Breast epithelium (tissue), 4 donors: ENCODE measurements around the gene YKT6. TPM values are rescaled to one million over a fixed set of nuclear protein-coding genes. Genes with fewer than 3 reads are reported as not detected.

ENCODE experiments used
- DNase-seq, 2 donors: peaks; one replicate each; pipeline ENCODE4 v3.0.0-alpha.2; 2019; ENCODE audit warnings: low spot score in 2 of 2
- H3K27ac ChIP-seq, 2 donors: fragments of 200-600 bp; sonication (generic) in 1 of 2; one replicate each; pipeline ENCODE4 v1.5.1; 2016 to 2019; ENCODE audit warnings: mild to moderate bottlenecking in 1 of 2
- H3K27me3 ChIP-seq, 2 donors: fragments of 200-600 bp; sonication (generic) in 1 of 2; one replicate each; pipeline versions ENCODE4 v1.5.1 to v1.6.0; 2017 to 2019; ENCODE audit warnings: control low read depth in 1 of 2, mild to moderate bottlenecking in 1 of 2
- H3K36me3 ChIP-seq: fragments of 200-600 bp; one replicate; pipeline ENCODE4 v1.5.1; 2019
- H3K4me1 ChIP-seq, 2 donors: fragments of 200-600 bp; sonication (generic); one replicate each; pipeline ENCODE4 v1.5.1; 2016 to 2019; ENCODE audit warnings: control low read depth in 1 of 2
- H3K4me3 ChIP-seq, 3 donors: fragments of 200-600 bp; sonication (generic); 1 replicate in 2 of 3; 2 replicates in 1 of 3; pipeline ENCODE4 v1.5.1; 2016 to 2019; ENCODE audit warnings: mild to moderate bottlenecking in 3 of 3, moderate library complexity in 2 of 3
- H3K9me3 ChIP-seq, 2 donors: fragments of 200-600 bp; sonication (generic) in 1 of 2; one replicate each; pipeline ENCODE4 v1.5.1; 2016 to 2019; ENCODE audit warnings: control low read depth in 1 of 2
- POLR2A ChIP-seq: fragments of 450-650 bp; IDR thresholded peaks from one replicate; pipeline ENCODE4 v1.6.1; 2016; ENCODE audit warnings: antibody characterized with exemption, mild to moderate bottlenecking, moderate library complexity
- POLR2AphosphoS5 ChIP-seq, 3 donors: sonication (generic); formaldehyde crosslinking; IDR thresholded peaks; one replicate each; pipeline ENCODE4 v1.6.1; 2017; ENCODE audit warnings: antibody characterized with exemption in 3 of 3
- intact Hi-C: fragments of 100-400 bp; cut with DNase I; formaldehyde crosslinking; loops from one replicate; pipeline ENCODE4 v1.15.1; 2023; ENCODE audit warnings: low total_unique reads
- total RNA-seq, 3 donors: library from RNA; depleted of rRNA; stranded (reverse); fragments of >200 nt; gene quantifications; one replicate each; pipeline ENCODE4 v1.1.0, GENCODE V29; 2016
- TF ChIP-seq, protein P1 (sequence below), 3 donors: fragments of 450-650 bp; IDR thresholded peaks; one replicate each; pipeline ENCODE4 v1.5.1; 2016 to 2017; ENCODE audit warnings: antibody characterized with exemption in 3 of 3, mild to moderate bottlenecking in 3 of 3, moderate library complexity in 3 of 3

YKT6 gene
- total RNA-seq, 3 donors from 2014 or later = 40.2 to 57.0 (median 49.4) TPM

DNA sequence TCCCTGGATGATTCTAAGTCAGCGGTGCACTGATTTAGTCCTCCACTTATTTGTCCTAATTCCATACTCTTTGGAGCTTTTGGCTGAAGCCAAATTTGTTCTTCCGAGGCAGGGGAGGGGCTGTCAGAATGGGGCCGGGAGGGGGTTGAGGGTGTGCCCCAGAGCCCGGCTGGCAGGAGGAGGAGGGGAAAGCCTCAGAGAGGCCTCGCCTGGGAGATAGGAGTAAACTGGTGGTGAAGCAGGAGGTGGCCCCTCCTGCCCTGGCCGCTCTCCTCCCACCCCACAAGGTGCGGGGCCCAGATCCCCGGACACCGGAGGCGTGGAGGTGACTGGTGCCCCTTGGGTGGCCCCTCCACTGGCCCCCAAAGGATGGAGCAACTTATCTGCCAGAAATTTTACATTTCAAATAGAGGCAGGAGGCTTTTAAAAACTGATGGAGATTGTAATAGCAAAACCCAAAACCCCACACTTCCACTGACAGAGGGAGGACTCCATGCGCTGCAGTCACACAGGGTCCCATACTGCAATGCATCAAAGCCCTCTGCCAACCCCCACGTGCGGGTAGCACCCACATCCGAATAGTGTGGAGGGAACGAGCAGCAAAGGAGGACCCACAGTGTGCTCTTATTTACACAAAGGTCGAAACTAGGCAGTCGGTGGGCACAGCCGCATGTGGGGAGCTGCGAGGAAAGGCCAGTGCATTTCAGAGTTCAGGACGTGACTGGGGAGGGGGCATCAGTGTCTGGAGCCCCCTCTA, 62.7 kb downstream of the YKT6 start:
- H3K9me3 ChIP-seq = no peaks in the 10 kb centered on the region
- TF ChIP-seq POLR2A = no peak
- TF ChIP-seq, protein P1, sequence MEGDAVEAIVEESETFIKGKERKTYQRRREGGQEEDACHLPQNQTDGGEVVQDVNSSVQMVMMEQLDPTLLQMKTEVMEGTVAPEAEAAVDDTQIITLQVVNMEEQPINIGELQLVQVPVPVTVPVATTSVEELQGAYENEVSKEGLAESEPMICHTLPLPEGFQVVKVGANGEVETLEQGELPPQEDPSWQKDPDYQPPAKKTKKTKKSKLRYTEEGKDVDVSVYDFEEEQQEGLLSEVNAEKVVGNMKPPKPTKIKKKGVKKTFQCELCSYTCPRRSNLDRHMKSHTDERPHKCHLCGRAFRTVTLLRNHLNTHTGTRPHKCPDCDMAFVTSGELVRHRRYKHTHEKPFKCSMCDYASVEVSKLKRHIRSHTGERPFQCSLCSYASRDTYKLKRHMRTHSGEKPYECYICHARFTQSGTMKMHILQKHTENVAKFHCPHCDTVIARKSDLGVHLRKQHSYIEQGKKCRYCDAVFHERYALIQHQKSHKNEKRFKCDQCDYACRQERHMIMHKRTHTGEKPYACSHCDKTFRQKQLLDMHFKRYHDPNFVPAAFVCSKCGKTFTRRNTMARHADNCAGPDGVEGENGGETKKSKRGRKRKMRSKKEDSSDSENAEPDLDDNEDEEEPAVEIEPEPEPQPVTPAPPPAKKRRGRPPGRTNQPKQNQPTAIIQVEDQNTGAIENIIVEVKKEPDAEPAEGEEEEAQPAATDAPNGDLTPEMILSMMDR (IDR thresholded peaks at IDR 0.05) = no peak
- no peak for TF ChIP-seq POLR2AphosphoS5 (IDR thresholded peaks at IDR 0.05)
- no peak for DNase-seq
- H3K4me1 ChIP-seq = peaks cover 0 to 9% of the 10 kb centered on the region in 2 donors
- H3K36me3 ChIP-seq = no peaks in the 10 kb centered on the region
- intact Hi-C loops = loop anchor here (10.0 kb wide), 1 partner anchor 949 kb away; no protein-coding TSS in a partner anchor
- H3K27ac ChIP-seq = no peak overlapping the region
- no peak overlapping the region for H3K4me3 ChIP-seq
- no peaks in the 10 kb centered on the region for H3K27me3 ChIP-seq

Other genes with a start within 250 kb of the YKT6 start
- not detected for gene SPDYE1, start 203.1 kb upstream of the YKT6 start, total RNA-seq
- 100 to 1,000 TPM in 2 of 3 donors, 10 to 100 TPM in 1; 90.8 to 110 (median 102) TPM for gene DBNL, start 156.3 kb upstream of the YKT6 start, total RNA-seq
- gene PGAM2, start 135.4 kb upstream of the YKT6 start, total RNA-seq = under 1 TPM; 0.64 to 0.73 (median 0.66) TPM
- gene POLM, start 118.4 kb upstream of the YKT6 start, total RNA-seq = 10 to 100 TPM; 22.4 to 44.8 (median 31.1) TPM
- gene AEBP1, start 96.6 kb upstream of the YKT6 start, total RNA-seq = 100 to 1,000 TPM in 2 of 3 donors, 10 to 100 TPM in 1; 85.6 to 300 (median 145) TPM
- 10 to 100 TPM; 38.9 to 49.8 (median 39.7) TPM for gene POLD2, start 77.4 kb upstream of the YKT6 start, total RNA-seq
- gene MYL7, start 59.6 kb upstream of the YKT6 start, total RNA-seq = under 1 TPM in 1 of 3 donors, not detected in 2; 0.73 TPM
- gene GCK, start 11.5 kb upstream of the YKT6 start, total RNA-seq = 1 to 10 TPM in 1 of 3 donors, under 1 TPM in 1, not detected in 1; 0.48 to 1.6 TPM
- 1 to 10 TPM in 2 of 3 donors, not detected in 1; 2.0 to 9.2 TPM for gene CAMK2B, start 124.6 kb downstream of the YKT6 start, total RNA-seq